ENCODE data around the gene SLC44A3. TPM values are rescaled to one million over a fixed set of nuclear protein-coding genes. Genes with fewer than 3 reads are reported as not detected.

SLC44A3 gene
- total and polyA plus RNA-seq, 2 of the 8 experiments (the other 6 are each of a cell fraction or from before 2014, with no cell fraction given), result 4.2 to 5.0 TPM

DNA sequence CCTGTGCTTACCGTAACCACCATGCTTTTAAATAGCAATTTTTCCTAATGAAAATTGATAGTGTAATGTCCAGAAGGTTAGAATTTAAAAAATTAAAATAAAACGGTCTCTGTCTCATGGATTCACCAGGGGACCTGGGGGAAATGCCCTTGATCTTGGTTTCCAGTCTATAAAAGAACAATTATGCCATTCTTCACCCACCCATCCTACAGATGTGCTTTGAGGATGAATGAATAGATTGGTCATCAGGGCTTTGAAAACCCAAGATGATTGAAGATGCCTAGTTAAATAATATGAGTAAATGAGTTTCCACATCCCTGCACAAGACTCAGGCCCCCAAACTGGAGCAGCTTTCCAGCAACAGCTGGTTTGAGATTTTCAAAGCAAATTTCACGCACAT is 68.0 kb downstream of the SLC44A3 start (continued):
- TF ChIP-seq NRF1 (IDR thresholded peaks at IDR 0.05; ENCODE audit: low read depth, low read length) (no peak), ZNF274 (IDR thresholded peaks at IDR 0.05; ENCODE audit: borderline replicate concordance, extremely low read depth, low read length) (no peak), SAP30 (IDR thresholded peaks at IDR 0.05; ENCODE audit: insufficient read depth, insufficient replicate concordance, low read length) (no peak), CTBP2 (IDR thresholded peaks at IDR 0.05; ENCODE audit: borderline replicate concordance, insufficient read depth, insufficient read length, low read length) (no peak), RAD21 (IDR thresholded peaks at IDR 0.05 in 1 of 2, conservative IDR thresholded peaks at IDR 0.05 in 1 of 2; ENCODE audit: low read depth in 2 of 2, low read length in 2 of 2) (no peak), BRCA1 (IDR thresholded peaks at IDR 0.05; ENCODE audit: low read depth, low read length) (no peak), SP4 (IDR thresholded peaks at IDR 0.05; ENCODE audit: low read length) (no peak), JUND (IDR thresholded peaks at IDR 0.05; ENCODE audit: low read length) (no peak)

All from H1 (cell line).